ENCODE data around the gene COL5A1.

DNA sequence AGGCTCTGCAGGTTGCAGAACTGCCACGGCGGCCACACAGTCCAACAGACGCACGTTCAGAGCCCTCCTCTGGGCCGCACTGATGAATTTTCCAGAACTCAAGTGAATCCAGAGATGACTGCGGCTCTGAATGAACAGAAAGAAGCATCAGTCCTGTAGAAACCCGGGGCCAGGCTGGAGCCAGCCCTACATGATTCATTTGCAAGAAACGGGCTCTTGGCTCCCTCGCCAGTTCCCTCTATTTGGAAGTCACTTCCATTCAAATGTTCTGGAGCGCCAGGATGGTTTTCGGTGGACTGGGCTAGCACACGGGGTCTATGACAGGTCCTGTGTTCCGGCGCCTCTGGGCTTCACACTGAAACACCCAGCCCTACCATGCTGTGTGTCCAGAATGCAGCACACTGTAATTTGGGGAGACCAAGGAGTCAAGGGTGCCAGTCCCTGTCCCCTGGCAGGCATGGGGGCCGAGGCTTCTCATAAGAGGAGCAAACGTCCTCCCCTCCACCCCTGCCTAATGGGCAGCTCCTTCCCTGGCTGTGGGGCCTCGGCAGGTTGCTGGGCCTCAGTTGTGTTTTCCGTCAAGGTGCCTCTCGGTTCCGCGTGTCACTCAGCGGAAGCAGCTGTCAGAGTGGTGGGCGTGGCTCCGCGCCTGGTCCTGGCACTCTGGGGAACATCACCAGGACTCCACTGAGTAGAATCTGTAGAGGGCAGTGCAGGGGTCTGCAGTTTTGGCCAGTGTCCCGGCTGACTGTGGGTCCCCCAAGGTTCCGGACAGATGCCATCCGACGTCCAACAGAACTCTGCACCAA, 18.1 kb upstream of the COL5A1 start:
- TF ChIP-seq EP300 (IDR thresholded peaks at IDR 0.05; ENCODE audit: borderline replicate concordance) (no peak), YY1 (IDR thresholded peaks at IDR 0.05; ENCODE audit: low read depth) (no peak), CREB1 (IDR thresholded peaks at IDR 0.05; ENCODE audit: low read depth) (no peak), ZBTB7A (IDR thresholded peaks at IDR 0.05; ENCODE audit: low read depth) (no peak), RAD21 (IDR thresholded peaks at IDR 0.05; ENCODE audit: low read depth) (no peak), TAF1 (IDR thresholded peaks at IDR 0.05; ENCODE audit: low read depth) (no peak), EGR1 (IDR thresholded peaks at IDR 0.05) (no peak), FOXM1 (IDR thresholded peaks at IDR 0.05; ENCODE audit: borderline replicate concordance, low read depth) (no peak)
- TF ChIP-seq, protein P1, sequence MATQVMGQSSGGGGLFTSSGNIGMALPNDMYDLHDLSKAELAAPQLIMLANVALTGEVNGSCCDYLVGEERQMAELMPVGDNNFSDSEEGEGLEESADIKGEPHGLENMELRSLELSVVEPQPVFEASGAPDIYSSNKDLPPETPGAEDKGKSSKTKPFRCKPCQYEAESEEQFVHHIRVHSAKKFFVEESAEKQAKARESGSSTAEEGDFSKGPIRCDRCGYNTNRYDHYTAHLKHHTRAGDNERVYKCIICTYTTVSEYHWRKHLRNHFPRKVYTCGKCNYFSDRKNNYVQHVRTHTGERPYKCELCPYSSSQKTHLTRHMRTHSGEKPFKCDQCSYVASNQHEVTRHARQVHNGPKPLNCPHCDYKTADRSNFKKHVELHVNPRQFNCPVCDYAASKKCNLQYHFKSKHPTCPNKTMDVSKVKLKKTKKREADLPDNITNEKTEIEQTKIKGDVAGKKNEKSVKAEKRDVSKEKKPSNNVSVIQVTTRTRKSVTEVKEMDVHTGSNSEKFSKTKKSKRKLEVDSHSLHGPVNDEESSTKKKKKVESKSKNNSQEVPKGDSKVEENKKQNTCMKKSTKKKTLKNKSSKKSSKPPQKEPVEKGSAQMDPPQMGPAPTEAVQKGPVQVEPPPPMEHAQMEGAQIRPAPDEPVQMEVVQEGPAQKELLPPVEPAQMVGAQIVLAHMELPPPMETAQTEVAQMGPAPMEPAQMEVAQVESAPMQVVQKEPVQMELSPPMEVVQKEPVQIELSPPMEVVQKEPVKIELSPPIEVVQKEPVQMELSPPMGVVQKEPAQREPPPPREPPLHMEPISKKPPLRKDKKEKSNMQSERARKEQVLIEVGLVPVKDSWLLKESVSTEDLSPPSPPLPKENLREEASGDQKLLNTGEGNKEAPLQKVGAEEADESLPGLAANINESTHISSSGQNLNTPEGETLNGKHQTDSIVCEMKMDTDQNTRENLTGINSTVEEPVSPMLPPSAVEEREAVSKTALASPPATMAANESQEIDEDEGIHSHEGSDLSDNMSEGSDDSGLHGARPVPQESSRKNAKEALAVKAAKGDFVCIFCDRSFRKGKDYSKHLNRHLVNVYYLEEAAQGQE (IDR thresholded peaks at IDR 0.05; ENCODE audit: low read depth) = no peak
- TF ChIP-seq, protein P2, sequence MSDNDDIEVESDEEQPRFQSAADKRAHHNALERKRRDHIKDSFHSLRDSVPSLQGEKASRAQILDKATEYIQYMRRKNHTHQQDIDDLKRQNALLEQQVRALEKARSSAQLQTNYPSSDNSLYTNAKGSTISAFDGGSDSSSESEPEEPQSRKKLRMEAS (IDR thresholded peaks at IDR 0.05) = no peak
- TF ChIP-seq, protein P3, sequence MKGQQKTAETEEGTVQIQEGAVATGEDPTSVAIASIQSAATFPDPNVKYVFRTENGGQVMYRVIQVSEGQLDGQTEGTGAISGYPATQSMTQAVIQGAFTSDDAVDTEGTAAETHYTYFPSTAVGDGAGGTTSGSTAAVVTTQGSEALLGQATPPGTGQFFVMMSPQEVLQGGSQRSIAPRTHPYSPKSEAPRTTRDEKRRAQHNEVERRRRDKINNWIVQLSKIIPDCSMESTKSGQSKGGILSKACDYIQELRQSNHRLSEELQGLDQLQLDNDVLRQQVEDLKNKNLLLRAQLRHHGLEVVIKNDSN (IDR thresholded peaks at IDR 0.05) = no peak

All from Ishikawa (cell line).